Parathyroid adenoma (tissue), 2 donors: ENCODE results near the gene NME4.
"Not testable (repeated sequence)": the region's sequence is repeated elsewhere in the genome, so short reads cannot be mapped to it uniquely, and the experiment has no call there.

Source experiments
- H2AFZ ChIP-seq: fragments of 300-600 bp; sonication (generic); one replicate; pipeline ENCODE4 v1.7.0; 2017; ENCODE audit warnings: antibody characterized with exemption, mild to moderate bottlenecking
- H3K27ac ChIP-seq: fragments of 300-600 bp; sonication (generic); one replicate; pipeline ENCODE4 v1.7.0; 2017
- H3K27me3 ChIP-seq: fragments of 300-600 bp; sonication (generic); one replicate; pipeline ENCODE4 v1.7.0; 2017; ENCODE audit warnings: low read length; ENCODE audit not compliant: control insufficient read depth, insufficient read depth
- H3K36me3 ChIP-seq: fragments of 300-600 bp; sonication (generic); one replicate; pipeline ENCODE4 v1.7.0; 2017; ENCODE audit warnings: low read length; ENCODE audit not compliant: control insufficient read depth, insufficient read depth
- H3K4me1 ChIP-seq: fragments of 300-600 bp; sonication (generic); one replicate; pipeline ENCODE4 v1.7.0; 2017; ENCODE audit warnings: control low read depth
- H3K4me2 ChIP-seq: fragments of 300-600 bp; sonication (generic); one replicate; pipeline ENCODE4 v1.7.0; 2017; ENCODE audit warnings: low read length
- H3K4me3 ChIP-seq: fragments of 300-600 bp; sonication (generic); one replicate; pipeline ENCODE4 v1.7.0; 2017; ENCODE audit warnings: low read depth, low read length
- H3K79me2 ChIP-seq: fragments of 300-600 bp; sonication (generic); one replicate; pipeline ENCODE4 v1.7.0; 2017; ENCODE audit warnings: control low read depth
- H3K9ac ChIP-seq: fragments of 300-600 bp; sonication (generic); one replicate; pipeline ENCODE4 v1.7.0; 2017; ENCODE audit warnings: mild to moderate bottlenecking
- H3K9me3 ChIP-seq: fragments of 300-600 bp; sonication (generic); one replicate; pipeline ENCODE4 v1.7.0; 2017; ENCODE audit warnings: low read length; ENCODE audit not compliant: control insufficient read depth
- TF ChIP-seq, protein P1 (sequence below): fragments of 300-600 bp; sonication (generic); IDR thresholded peaks from one replicate; pipeline ENCODE4 v1.7.0; 2017; ENCODE audit warnings: antibody characterized with exemption, mild to moderate bottlenecking
- donor health status: primary hyperparathyroidism.

NME4 gene

GRCh38 chr16:383326-384051 lies 13.5 kb upstream of the NME4 start:
- peaks cover 18% of the 10 kb centered on the region for H3K4me1 ChIP-seq
- H3K36me3 ChIP-seq = no peaks in the 10 kb centered on the region
- TF ChIP-seq, protein P1, sequence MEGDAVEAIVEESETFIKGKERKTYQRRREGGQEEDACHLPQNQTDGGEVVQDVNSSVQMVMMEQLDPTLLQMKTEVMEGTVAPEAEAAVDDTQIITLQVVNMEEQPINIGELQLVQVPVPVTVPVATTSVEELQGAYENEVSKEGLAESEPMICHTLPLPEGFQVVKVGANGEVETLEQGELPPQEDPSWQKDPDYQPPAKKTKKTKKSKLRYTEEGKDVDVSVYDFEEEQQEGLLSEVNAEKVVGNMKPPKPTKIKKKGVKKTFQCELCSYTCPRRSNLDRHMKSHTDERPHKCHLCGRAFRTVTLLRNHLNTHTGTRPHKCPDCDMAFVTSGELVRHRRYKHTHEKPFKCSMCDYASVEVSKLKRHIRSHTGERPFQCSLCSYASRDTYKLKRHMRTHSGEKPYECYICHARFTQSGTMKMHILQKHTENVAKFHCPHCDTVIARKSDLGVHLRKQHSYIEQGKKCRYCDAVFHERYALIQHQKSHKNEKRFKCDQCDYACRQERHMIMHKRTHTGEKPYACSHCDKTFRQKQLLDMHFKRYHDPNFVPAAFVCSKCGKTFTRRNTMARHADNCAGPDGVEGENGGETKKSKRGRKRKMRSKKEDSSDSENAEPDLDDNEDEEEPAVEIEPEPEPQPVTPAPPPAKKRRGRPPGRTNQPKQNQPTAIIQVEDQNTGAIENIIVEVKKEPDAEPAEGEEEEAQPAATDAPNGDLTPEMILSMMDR = no peak
- H3K9ac ChIP-seq = no peak overlapping the region
- peak overlapping the region; percentile 71 for H3K27ac ChIP-seq
- H2AFZ ChIP-seq = peak overlapping the region; percentile 53
- peak overlapping the region; percentile 83 for H3K4me3 ChIP-seq
- H3K4me2 ChIP-seq = peak overlapping the region; percentile 77
- no peaks in the 10 kb centered on the region for H3K9me3 ChIP-seq
- H3K79me2 ChIP-seq = peaks cover 5% of the 10 kb centered on the region
- H3K27me3 ChIP-seq = no peaks in the 10 kb centered on the region

GRCh38 chr16:386641-387156 lies 10.3 kb upstream of the NME4 start:
- peak overlapping the region; percentile 42 for H3K4me2 ChIP-seq
- no peaks in the 10 kb centered on the region for H3K27me3 ChIP-seq
- H3K4me1 ChIP-seq = peaks cover 11% of the 10 kb centered on the region
- H2AFZ ChIP-seq = peak overlapping the region; percentile 71
- H3K9ac ChIP-seq = no peak overlapping the region
- no peaks in the 10 kb centered on the region for H3K79me2 ChIP-seq
- H3K9me3 ChIP-seq = no peaks in the 10 kb centered on the region
- H3K36me3 ChIP-seq = no peaks in the 10 kb centered on the region
- TF ChIP-seq, protein P1 = peak; percentile 10
- peak overlapping the region; percentile 18 for H3K27ac ChIP-seq
- H3K4me3 ChIP-seq = peak overlapping the region; percentile 16

DNA sequence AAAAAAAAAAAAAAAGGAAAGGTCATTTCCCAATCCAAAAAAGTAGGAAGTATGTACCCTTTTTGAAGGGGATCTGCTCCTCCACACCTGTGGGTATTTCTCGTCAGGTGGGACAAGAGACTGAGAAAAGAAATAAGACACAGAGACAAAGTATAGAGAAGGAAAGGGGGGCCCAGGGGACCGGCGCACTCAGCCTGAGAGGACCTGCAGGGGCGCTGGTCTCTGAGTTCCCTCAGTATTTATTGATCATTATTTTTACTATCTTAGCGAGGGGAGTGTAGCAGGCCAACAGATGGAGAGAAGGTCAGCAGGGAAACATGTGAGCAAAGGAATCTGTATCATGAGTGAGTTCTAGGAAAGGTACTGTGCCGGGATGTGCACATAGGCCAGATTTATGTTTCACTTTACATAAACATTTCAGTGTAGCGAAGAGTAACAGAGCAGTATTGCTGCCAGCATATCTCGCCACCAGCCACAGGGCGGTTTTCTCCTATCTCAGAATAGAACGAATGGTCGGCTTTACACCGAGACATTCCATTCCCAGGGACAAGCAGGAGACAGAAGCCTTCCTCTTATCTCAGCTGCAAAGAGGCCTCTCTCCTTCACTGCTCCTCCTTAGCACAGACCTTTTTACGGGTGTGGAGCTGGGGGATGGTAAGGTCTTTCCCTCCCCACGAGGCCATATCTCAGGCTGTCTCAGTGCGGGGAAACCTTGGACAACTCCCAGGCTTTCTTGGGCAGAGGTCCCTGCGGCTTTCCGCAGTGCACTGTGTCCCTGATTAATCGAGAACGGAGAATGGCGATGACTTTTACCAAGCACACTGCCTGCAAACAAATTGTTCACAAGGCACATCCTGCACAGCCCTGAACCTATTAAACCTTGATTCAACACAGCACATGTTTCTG lies 9.0 kb upstream of the NME4 start:
- H3K4me3 ChIP-seq, H3K36me3 ChIP-seq, H3K27me3 ChIP-seq, H3K4me2 ChIP-seq, H3K4me1 ChIP-seq, H3K79me2 ChIP-seq, H3K9me3 ChIP-seq, H3K9ac ChIP-seq: not testable (repeated sequence)
- peak overlapping the region; percentile 32 for H3K27ac ChIP-seq
- peak overlapping the region; percentile 42 for H2AFZ ChIP-seq

- no peaks in the 10 kb centered on the region for H3K4me1 ChIP-seq
- H3K9me3 ChIP-seq = no peaks in the 10 kb centered on the region
- H3K27ac ChIP-seq = no peak overlapping the region
- H3K27me3 ChIP-seq = no peaks in the 10 kb centered on the region
- H2AFZ ChIP-seq = no peak overlapping the region
- no peak overlapping the region for H3K9ac ChIP-seq
- no peaks in the 10 kb centered on the region for H3K36me3 ChIP-seq
- H3K4me2 ChIP-seq = no peak overlapping the region
- no peak overlapping the region for H3K4me3 ChIP-seq
- no peaks in the 10 kb centered on the region for H3K79me2 ChIP-seq
- TF ChIP-seq, protein P1 = no peak
Measured at GRCh38 chr16:389352-389751, 7.6 kb upstream of the NME4 start.

DNA sequence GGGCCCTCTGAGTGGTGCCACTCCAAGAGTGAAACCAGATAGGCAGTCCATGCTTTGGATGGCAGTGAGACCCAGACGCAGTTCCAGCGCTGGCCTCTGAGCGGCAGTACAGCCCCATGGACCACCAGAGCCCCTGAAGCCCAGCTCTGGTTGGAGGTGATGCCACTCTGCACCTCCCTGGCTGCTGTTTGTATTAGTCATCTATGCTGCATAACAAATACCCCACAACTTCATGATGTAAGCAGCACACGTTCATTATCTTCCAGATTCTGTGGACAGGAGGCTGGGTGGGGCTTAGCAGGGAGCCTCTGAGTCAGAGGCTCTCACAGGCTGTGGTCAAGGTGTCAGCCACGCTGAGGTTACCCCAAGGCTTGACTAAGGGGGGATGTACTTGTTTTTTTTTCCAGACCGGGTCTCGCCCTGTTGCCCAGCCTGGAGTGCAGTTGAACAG lies 5.1 kb upstream of the NME4 start:
- H2AFZ ChIP-seq = no peak overlapping the region
- peaks cover 7% of the 10 kb centered on the region for H3K4me1 ChIP-seq

More for the DNA sequence above, 5.1 kb upstream of the NME4 start:
- no peaks in the 10 kb centered on the region for H3K36me3 ChIP-seq
- no peak overlapping the region for H3K4me2 ChIP-seq
- TF ChIP-seq, protein P1 = peak; percentile 42
- no peak overlapping the region for H3K27ac ChIP-seq
- no peak overlapping the region for H3K4me3 ChIP-seq
- no peaks in the 10 kb centered on the region for H3K27me3 ChIP-seq
- H3K9me3 ChIP-seq = no peaks in the 10 kb centered on the region
- H3K9ac ChIP-seq = no peak overlapping the region
- no peaks in the 10 kb centered on the region for H3K79me2 ChIP-seq
